ENCODE data around the gene GDPD3. TPM values are rescaled to one million over a fixed set of nuclear protein-coding genes. Genes with fewer than 3 reads are reported as not detected.

The GDPD3 gene
- total and polyA plus RNA-seq, 4 donors: 0.42 to 0.71 (median 0.55) TPM

DNA sequence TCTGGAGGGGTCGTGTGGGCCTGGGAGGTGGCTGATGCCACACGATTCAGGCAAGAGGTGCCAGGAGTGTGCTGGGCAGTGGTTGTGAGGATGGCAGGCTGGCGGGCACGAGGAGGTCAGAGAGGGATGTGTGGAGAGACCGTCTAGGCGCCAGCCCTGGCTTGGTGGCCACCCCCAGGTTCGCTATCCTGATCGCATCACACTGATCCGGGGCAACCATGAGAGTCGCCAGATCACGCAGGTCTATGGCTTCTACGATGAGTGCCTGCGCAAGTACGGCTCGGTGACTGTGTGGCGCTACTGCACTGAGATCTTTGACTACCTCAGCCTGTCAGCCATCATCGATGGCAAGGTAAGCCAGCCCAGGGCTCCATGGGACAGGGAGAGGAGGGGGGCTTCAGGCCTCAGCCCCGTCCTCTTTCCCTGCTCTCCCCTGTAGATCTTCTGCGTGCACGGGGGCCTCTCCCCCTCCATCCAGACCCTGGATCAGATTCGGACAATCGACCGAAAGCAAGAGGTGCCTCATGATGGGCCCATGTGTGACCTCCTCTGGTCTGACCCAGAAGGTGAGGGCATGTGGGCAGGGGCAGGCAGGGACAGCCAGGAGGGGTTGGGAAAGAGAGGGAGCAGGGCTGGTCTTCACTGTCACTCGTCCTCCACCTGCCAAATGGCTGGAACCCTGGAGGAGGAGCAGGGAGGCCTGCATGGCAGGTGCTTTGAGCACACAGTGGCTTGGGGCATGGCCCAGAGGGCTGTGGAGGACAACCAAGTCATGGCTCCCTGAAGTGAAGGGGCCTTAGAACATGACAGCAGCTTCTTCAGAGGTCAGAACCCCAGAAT is 29.9 kb downstream of the GDPD3 start:
- Histone ChIP-seq H3K4me1 (ENCODE audit: control insufficient read depth in 4 of 4, insufficient read depth in 4 of 4, low read length in 3 of 4) (peaks cover 1 to 17% (median 5%) of the 10 kb centered on the region in 4 donors), H3K27me3 (ENCODE audit: control insufficient read depth in 4 of 4, insufficient read depth in 4 of 4, low read length in 3 of 4) (no peaks in the 10 kb centered on the region), H3K36me3 (ENCODE audit: control insufficient read depth in 4 of 4, insufficient read depth in 3 of 4, low read depth in 1 of 4, low read length in 3 of 4) (peaks cover 30 to 43% (median 40%) of the 10 kb centered on the region in 4 donors), H3K27ac (ENCODE audit: low read depth in 1 of 2, low read length in 2 of 2) (no peak overlapping the region), H3K4me3 (ENCODE audit: low read depth in 1 of 3, low read length in 3 of 3) (no peak overlapping the region), H3K9me3 (ENCODE audit: control insufficient read depth in 4 of 4, low read length in 3 of 4) (no peaks in the 10 kb centered on the region), H3K9ac (ENCODE audit: low read depth in 1 of 2, low read length in 2 of 2) (no peak overlapping the region)
- no peak for DNase-seq (ENCODE audit: low spot score)
- WGBS: 94% methylated on average over 24 of the region's 24 CpGs
- TF ChIP-seq MAX (IDR thresholded peaks at IDR 0.05) (no peak), GABPA (IDR thresholded peaks at IDR 0.05 in 1 of 2, conservative IDR thresholded peaks at IDR 0.05 in 1 of 2) (no peak), TAF1 (conservative IDR thresholded peaks at IDR 0.05) (no peak), RAD21 (IDR thresholded peaks at IDR 0.05) (no peak), SP1 (IDR thresholded peaks at IDR 0.05) (no peak), YY1 (IDR thresholded peaks at IDR 0.05) (no peak), ATF3 (IDR thresholded peaks at IDR 0.05) (no peak), FOXA2 (IDR thresholded peaks at IDR 0.05) (no peak), NR2F2 (IDR thresholded peaks at IDR 0.05) (no peak), RXRA (IDR thresholded peaks at IDR 0.05) (no peak), HNF4A (conservative IDR thresholded peaks at IDR 0.05) (no peak), HNF4G (IDR thresholded peaks at IDR 0.05) (no peak), JUND (IDR thresholded peaks at IDR 0.05) (no peak), FOXA1 (IDR thresholded peaks at IDR 0.05) (no peak)
- TF ChIP-seq, protein P1, sequence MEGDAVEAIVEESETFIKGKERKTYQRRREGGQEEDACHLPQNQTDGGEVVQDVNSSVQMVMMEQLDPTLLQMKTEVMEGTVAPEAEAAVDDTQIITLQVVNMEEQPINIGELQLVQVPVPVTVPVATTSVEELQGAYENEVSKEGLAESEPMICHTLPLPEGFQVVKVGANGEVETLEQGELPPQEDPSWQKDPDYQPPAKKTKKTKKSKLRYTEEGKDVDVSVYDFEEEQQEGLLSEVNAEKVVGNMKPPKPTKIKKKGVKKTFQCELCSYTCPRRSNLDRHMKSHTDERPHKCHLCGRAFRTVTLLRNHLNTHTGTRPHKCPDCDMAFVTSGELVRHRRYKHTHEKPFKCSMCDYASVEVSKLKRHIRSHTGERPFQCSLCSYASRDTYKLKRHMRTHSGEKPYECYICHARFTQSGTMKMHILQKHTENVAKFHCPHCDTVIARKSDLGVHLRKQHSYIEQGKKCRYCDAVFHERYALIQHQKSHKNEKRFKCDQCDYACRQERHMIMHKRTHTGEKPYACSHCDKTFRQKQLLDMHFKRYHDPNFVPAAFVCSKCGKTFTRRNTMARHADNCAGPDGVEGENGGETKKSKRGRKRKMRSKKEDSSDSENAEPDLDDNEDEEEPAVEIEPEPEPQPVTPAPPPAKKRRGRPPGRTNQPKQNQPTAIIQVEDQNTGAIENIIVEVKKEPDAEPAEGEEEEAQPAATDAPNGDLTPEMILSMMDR (IDR thresholded peaks at IDR 0.05; ENCODE audit: low read depth, low read length, missing input control): no peak
- TF ChIP-seq, protein P2, sequence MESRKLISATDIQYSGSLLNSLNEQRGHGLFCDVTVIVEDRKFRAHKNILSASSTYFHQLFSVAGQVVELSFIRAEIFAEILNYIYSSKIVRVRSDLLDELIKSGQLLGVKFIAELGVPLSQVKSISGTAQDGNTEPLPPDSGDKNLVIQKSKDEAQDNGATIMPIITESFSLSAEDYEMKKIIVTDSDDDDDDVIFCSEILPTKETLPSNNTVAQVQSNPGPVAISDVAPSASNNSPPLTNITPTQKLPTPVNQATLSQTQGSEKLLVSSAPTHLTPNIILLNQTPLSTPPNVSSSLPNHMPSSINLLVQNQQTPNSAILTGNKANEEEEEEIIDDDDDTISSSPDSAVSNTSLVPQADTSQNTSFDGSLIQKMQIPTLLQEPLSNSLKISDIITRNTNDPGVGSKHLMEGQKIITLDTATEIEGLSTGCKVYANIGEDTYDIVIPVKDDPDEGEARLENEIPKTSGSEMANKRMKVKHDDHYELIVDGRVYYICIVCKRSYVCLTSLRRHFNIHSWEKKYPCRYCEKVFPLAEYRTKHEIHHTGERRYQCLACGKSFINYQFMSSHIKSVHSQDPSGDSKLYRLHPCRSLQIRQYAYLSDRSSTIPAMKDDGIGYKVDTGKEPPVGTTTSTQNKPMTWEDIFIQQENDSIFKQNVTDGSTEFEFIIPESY (IDR thresholded peaks at IDR 0.05): no peak

DNA sequence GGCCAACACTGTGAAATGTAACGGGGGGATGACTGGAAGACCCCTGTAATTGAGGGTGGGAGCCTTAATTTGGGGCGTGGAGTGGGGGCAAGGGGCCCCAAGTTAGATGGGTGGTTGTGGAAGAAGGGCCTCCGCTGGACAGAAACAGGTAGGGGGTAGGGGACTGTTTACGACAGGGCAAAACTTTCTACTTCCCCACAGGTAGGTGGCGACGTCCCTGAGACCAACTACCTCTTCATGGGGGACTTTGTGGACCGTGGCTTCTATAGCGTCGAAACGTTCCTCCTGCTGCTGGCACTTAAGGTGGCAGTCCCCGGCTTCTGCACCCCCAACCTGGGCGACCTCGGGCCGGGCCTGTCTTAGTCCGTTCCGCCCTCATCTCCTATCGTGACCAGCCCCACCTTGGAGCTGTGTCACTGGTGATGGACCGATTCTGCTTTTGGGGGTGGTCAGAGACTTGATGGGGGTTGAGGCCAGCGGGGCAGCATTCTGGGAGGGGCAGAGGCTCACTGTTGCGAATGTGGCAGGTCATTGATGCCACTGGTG is 30.7 kb downstream of the GDPD3 start:
- no peak for TF ChIP-seq RAD21 (IDR thresholded peaks at IDR 0.05)
- Histone ChIP-seq H3K9me3 (ENCODE audit: control insufficient read depth in 4 of 4, low read length in 3 of 4) (no peaks in the 10 kb centered on the region), H3K4me1 (ENCODE audit: control insufficient read depth in 4 of 4, insufficient read depth in 4 of 4, low read length in 3 of 4) (peaks cover 1 to 25% (median 13%) of the 10 kb centered on the region in 4 donors), H3K36me3 (ENCODE audit: control insufficient read depth in 4 of 4, insufficient read depth in 3 of 4, low read depth in 1 of 4, low read length in 3 of 4) (peaks cover 30 to 51% (median 43%) of the 10 kb centered on the region in 4 donors), H3K9ac (ENCODE audit: low read depth in 1 of 2, low read length in 2 of 2) (no peak overlapping the region), H3K27ac (ENCODE audit: low read depth in 1 of 2, low read length in 2 of 2) (no peak overlapping the region), H3K27me3 (ENCODE audit: control insufficient read depth in 4 of 4, insufficient read depth in 4 of 4, low read length in 3 of 4) (no peaks in the 10 kb centered on the region), H3K4me3 (ENCODE audit: low read depth in 1 of 3, low read length in 3 of 3) (no peak overlapping the region)
- no peak for DNase-seq (ENCODE audit: low spot score)
- 92% methylated on average over 20 of the region's 20 CpGs for WGBS
